Amniotic epithelial cell (primary cell): Measurements from ENCODE around the gene ZDHHC14.

ENCODE experiments used
- DNase-seq: peaks from one replicate; pipeline ENCODE4 v3.0.0-alpha.2; 2010; ENCODE audit warnings: low read depth

ZDHHC14 gene

DNA sequence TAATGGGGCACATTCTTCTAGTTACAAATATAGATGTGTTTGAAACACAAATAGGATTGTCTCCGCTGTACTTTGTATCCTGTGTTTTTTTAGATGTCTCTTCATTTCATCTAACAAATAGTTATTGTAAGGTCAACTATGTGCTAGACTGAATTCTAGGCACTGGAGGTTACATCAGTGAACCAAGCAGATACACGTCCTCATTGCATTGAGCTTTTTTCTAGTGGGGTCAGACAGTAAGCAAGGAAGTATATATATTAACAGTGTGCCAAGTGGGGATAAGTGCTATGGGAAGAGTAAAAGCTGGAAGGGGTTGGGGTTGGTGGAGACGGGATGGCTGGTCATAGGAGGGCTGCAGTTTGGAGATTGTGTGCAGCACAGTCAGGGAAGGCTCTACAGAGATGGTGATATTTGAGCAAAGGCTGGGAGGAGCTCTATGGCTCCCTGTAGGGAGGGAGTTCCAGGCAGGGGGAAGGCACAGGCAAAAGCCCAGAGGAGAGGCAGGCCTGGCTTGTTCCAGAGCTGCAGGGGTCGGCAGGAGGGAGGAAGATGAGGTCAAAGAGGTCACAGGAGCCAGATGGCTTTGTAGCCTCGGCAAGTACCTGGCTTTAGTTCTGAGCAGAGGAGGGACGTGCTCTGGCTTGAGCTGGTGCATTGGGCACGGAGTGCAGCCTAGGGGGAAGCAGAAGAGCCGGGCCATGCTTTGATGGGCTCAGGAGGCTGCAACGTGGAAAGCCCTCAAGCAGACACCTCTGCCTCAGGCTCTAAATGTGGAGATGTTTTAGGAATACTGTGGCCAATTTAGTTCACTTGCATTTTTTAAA, 152.3 kb downstream of the ZDHHC14 start:
- DNase-seq = no peak

DNA sequence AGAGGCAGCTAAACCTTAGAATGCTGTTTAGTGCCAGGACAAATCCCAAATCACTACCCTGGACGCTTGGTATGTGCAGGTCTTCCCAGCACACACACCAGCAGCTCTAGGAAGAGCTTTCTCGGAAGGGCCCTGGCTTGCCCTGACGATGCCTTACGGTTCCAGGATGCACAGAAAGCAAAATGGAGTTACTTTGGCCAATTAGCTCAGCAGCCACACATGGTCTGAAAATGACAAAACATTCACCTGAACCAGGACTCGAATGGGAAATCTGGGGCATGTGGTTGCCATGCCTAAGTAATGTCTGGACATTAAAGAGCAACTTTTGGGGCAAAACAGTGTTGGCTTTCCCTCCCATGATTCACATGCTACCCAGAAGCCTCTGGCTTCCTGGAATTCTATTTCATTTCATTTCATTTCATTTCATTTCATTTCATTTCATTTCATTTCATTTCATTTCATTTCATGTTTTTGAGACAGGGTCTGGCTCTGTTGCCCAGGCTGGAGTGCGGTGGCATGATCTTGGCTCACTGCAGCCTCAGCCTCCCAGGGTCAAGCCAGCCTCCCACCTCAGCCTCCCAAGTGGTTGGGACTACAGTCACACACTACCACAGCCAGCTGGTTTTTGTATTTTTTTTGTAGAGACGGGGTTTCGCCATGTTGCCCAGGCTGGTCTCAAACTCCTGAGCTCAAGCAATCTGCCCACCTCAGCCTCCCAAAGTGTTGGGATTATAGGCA, 153.3 kb downstream of the ZDHHC14 start:
- DNase-seq = no peak

DNA sequence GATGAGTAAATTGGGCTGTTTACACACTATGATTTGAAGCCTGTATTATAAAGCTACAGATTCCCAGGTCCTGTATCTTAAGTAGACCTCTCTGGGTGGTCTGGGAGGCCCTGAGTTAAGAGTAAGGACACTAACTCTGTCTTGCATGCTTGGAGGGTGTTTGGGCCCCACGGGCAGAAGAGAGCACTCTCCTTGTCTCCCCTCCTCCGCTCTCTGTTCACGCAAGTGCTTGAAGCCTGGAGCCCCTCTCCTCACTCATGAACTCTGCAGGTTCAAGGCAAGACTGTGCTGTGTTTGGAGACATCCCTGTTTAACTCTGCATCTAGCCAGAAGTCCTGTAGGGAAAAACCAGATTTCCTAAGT, 154.0 kb downstream of the ZDHHC14 start:
- DNase-seq = no peak

DNA sequence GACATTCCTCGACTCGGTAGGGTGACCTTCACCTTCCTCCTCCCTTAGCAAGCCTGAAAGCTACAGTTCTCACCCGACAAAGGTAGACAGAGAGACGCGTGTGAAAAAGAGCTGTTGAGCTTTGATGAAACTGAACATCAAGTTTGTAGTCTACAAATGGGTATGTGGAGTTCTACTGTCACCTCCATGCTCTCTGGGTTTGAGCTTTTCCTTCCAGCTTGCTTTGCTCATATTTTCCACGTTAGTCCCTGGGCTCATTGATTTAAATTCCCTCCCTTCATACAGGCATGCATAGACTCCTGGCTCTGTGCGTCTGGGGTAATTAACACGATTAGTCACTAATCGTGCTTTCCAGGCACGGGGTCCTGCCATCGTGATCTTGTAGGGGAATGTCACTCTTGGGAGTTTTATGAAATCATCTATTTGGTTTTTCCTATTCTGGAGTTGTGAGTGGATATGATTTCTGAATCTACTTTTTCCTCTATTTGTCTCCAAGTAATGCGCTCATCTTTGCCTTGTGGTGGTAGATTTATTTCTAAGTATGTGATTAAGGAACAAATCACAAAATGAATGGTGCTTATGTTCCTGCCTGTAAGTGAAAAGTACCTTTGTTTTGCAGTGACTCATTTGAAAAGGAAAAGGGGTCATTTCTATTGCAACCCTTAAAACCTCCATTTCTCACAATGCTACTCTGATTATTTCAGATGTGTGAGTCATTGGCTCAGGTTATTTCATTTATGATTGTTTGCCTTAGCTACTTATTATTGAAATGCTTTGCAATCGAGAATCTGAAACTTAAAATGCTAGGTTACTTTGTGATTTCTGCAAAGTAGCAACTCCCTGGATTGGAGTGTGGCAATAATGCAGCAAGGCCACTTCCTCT, 154.6 kb downstream of the ZDHHC14 start:
- DNase-seq = peak; percentile 57

DNA sequence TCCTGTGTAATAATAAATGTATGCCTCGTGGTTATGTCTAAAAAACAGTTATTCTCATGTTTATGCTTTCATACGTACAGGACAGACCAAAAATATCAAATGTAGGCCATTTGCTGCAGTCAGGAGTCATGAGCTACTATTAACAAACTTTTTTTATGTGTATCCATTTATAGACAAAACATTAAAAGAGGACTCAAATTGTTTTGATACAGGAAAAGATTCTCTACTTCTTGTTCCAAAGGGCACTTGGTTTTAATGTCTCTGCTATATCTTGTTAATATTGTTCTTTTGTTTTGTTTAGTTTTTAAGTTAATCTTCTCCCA, 155.2 kb downstream of the ZDHHC14 start:
- DNase-seq = no peak

DNA sequence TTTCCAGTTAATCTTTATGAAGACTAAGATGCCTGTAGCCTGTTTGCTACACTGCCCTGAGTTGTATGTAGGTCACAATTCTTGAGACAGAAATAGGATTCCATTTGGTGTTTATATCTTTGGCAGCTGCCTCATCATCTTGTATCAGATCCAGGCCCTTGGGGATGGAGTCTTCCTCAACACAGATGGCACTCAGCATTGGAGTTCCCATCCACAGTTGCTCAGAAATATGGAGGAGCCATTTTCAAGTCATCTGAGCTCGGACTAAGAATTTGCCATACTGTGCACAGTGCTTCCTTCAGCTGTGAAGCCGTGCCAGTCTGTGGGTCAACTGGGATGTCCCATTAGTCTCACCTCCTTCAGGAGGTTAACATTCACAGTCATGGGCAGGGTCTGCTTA, 156.6 kb downstream of the ZDHHC14 start:
- DNase-seq = no peak

DNA sequence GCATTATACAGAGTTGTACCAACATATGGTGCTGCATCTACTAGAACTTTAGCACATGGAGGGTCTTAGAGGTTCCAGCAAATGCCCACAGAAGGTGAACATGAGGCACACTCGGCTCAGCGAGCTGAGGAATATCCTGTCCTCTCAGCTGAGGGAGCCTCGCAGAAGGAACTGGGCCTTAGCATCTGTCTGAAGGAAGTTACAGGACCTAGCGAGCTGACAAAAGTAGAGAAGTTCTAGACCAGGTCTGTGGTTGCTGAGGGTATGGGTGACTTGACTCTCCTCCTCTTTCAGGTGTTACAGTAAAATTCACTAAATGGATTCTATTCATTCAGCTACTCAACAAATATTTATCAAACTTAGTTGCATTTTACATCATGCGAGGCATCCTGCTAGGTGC, 157.2 kb downstream of the ZDHHC14 start:
- DNase-seq = no peak

DNA sequence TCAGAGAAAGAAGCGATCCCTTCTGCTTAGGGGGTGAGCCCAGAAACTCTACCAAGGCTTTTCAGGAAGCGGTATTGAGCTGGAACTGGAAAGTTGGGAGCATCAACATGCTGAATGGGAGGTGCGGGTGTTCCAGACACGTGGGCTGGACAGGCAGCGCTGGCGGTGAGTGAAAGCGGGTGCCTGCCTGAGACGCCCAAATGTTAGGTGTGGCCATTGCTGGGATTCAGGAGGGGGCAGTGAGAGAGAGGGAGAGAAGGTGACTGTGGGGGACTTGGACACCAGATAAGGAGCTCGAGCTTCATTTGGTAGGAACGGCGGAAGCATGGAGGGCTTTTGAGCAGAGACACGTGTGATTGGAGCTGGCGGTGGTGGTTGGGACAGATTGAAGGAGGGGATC, 157.7 kb downstream of the ZDHHC14 start:
- no peak for DNase-seq

DNA sequence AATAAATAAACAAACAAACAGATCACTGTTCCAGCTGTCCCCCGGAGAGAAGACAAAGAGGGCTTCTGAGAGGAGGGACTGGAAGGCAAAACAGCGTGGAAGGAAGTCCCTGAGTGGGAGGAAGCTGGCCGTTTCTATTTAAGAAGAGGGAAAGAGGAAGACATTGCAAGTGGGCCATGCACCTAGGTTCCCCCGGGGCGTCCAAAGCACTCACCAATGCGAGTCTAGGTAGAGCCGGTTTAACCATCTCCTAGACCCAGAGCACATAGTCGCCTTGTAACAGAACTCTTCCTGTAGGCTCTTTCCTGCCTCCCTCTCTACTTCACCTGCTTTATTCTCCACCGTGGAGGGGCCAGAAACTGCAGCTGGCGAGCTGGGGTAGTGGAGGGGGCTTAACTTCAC, 158.4 kb downstream of the ZDHHC14 start:
- DNase-seq = no peak

DNA sequence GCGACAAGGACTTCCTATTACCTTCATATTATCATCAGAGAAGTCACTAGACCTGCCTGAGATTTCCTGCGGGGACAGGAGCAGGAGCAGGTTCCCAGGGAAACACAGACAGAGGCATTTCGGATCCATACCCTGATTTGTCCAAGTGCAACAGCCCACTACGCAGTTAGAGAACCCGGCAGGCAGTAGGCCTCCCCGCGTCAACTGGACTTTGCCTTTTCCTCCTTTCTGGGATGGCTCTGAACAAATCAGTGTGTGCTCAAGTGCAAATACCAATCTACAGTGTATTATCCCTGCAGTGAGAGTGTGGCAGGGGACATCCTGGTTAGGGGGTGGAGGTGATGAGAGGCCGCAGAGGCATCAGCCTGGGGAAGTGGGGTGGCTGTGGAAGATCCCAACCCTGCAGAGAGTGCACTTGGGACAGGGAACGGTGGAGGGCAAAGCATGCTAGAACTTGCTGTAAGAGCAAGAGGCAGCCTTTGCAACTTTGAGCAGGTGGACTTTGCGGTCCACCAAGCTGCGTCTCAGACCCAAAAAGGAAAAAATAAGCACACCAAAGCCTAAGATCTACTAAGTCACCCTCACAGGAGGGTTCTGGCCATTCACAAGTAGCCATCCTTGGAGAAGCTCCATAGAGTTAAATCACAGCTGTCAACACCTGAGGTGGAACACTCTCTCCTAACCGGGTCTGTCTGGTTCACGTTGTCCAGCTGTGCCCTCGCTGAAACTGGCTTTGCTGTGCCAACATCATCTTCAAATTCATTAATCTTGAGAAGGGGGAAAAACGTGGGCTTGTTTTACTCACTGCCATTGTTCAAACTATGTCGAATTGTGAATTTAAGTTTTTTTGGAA, 159.1 kb downstream of the ZDHHC14 start:
- no peak for DNase-seq

DNA sequence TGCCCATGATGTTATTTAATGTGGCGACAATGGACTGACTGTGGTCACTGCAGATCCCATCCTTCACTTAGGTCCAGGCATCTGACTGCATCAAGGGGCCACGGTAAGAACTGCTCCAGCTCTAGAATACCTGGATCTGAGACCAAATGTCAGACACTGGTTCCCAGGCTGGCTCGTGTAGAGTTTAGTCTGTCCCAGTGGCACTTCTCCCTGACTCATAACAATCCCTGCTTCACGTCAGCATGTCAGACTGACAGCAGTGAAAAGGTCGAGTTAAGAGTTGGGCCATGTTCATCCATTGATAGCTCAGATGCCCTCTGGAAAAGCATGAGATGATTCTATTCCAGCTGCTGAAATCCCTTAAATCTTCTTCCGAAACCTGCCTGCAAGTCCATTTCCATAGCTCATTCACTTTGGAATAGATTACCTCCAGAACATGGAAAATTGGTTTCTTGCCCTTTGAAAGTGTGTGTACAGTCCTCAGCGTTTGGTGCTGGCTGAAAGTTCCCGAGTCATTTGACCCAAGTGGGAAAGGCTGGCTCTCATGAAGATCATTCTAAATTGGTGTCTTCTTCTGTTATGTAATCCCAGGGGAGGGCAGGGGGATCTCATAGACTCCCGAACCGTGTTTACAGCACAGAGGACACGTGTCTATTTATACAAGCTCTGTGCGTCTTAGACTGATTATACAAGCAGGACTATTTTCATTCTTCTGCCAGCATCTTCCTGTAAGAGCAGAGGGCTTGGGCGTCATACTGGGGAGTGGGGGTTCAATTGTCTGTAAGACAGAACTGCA, 160.8 kb downstream of the ZDHHC14 start:
- no peak for DNase-seq

DNA sequence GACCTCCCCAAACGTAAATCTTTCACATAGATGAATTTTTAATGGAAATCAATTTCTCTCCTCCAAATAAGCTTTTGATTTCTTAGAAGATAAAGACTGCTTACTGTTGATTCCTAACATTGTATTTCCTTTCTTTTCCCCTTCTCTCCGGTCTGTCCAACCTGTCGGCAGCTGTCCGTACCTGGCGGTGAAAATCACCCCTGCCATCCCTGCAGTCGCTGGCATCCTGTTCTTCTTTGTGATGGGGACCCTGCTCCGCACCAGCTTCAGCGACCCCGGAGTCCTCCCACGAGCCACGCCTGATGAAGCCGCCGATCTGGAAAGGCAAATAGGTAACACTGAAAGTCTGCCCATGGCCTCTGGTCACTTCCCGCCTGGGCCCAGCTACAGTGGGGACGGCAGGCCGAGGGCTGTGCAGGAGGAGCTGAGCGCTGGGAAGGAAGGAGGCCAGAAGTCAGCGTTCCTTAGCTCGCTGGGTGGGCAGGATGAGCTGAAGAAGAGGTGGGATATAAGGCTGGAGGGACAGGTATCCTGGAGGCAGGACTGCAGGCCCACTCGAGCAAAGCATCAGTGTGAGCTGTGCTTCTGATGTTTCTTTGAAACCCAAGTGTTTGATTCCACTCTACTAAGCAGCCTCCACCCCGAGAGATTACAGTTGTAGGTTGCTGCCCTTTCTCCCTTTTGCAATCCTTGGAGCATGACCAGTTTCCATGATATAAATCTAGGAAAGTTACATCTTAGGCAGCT, 161.6 kb downstream of the ZDHHC14 start:
- DNase-seq = peak; percentile 6

DNA sequence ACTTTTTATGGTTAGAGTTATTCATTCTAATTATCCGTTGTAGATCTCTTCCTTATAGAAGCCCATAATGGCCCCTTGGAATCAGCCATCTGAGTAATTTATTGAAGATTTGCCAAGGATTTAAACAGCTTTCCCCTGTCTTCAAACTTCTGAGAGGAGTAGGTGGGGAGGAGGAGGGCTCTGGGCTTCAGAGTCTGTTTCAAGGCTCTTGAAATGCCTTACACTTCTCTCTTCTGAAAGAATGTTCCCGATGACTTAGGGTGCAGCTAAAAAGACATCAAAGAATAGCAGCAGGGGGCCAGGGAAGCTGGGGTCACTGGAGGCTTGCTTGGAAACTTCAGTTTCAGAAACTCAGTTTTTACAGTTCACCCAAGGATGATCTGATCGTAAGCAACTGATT, 165.3 kb downstream of the ZDHHC14 start:
- no peak for DNase-seq

DNA sequence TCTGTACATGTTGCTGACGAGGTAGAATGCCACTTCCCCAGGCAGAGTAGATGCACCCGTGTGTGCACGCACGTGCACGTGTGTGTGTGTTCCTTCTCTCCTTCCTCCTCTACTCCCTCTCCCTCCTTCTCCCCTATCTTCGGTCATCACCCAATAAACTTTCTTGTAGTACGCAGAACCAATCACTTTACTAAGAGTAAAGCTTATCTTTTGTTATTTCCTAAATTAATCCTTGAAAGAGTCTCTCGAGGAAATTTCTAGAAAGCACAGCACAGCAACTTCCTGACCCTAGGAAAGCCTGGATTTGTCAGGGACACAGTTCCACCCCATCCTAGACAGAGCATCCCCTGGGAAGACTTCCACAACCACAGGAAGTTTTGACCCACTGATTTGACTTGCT, 166.1 kb downstream of the ZDHHC14 start:
- DNase-seq = no peak

DNA sequence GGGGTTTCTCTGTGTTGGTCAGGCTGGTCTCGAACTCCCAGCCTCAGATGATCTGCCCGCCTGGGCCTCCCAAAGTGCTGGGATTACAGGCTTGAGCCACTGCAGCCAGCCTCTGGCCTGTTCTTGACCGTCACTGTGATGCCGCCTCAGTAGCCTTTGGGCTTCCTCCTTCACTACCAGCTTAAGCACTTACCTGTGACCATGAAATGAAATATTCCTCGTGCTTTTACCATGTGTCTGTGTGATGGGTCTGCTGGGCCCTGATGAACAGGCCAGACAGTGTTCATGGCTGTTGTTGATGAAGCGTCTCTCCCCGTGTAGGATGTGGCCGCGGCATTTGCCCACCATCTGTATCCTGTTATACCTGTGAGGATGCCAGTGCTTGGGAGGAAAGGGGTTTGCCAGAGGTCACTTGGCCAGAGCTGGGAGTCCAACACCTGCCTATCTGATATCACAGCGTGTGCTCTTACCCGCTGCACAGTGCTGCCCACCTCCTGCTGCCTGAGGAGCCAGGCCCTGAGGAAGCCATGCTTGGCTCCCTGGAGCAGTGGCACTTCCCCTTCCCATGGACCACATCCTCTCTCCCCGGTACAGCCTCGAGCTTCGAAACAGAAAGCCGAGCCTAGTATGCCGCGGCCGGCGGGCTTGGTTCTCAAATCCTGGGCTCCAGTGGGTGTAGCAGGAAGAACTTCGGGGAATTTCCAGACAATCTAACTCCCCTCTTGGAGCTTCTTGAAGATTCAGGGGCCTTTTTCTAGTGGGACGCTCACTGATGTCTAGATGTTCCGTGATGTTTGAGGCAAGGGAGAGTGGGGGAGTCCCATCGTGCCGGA, 167.9 kb downstream of the ZDHHC14 start:
- no peak for DNase-seq

DNA sequence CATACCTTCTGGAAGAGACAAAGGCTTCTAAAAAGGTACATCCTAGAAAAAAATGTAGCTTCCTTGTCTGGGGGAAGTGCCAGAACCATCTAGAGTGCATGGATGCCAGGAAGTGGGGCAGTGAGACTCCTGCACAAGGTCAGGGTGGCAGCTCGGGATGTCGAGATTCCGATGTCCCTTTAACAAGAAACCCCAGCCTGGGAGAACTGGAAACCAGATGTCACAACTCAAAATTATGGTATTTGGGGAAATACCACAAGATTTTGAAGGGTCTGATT, 168.4 kb downstream of the ZDHHC14 start:
- DNase-seq = no peak

DNA sequence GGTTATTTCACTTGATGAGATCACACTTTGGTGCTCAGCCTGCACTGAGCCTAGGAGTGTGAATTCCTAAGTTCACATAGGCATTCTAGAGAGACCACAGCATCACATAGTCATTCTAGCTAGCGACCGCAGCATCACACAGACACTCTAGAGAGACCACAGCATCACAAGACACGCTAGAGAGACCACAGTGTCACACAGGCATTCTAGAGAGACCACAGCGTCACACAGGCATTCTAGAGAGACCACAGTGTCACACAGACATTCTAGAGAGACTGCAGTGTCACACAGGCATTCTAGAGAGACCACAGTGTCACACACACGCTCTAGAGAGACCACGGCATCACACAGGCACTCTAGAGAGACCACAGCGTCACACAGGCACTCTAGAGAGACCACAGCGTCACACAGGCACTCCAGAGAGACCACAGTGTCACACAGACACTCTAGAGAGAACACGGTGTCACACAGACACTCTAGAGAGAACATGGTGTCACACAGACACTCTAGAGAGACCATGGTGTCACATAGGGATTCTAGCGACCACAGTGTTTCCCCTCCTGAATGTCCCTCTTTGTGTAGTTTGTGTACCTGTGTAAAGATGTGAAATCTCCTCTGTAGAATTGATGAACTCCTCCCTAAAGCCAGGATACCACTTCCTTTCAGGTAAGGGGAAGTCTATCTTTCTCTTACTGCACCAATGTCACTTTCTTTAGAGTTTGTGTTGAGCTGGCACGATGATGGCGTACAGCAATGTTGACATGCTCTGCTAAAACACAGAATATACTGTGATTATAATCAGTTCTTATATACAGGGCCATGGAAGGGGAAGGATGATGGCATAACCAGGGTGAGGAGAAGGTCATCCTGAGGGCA, 169.4 kb downstream of the ZDHHC14 start:
- no peak for DNase-seq

DNA sequence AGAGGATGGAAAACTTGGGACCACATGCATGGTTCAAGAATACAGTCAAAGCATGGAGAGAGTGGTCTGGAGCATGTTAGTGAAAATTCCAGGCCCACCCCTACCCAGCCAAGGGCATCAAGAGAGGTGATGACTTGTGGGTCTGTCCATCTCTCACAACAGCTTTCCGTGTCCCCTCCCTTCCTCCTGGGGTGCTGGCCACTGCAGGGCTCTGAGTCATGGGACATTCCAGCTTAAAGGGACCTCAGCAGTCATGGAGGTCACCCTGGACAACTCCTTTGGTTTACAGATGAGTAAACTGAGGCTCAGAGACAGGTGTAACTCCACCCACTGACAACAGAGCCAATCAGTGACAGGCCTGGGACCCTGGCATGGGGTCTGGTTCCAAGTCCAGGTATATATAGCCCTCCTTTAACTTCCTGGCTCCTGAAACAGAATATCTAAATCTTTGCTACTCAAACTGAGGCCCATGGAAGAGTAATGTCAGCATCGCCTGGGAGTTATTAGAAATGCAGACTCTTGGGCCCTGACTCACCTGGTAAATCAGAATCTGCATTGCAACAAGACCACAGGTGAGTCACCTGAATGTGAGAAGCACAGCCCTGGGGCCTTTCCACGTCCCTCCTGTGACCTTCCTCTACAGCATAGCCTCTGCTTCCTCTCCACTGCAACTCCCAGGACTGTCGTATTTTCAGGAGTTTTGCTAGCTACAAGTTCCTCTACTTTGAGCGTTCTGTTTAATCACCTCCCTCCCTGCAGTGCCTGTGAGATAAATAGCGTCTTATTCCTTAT, 170.2 kb downstream of the ZDHHC14 start:
- DNase-seq = no peak
